OCI-LY3 (cell line): ENCODE data around the gene MIOX.

Experiments
- CTCF ChIP-seq: fragments of 200-600, 300-600 bp; sonication (generic); IDR thresholded peaks from 2 replicates; pipeline ENCODE4 v1.5.1; 2014; ENCODE audit warnings: antibody characterized with exemption, low read length, low read depth
- EZH2phosphoT487 ChIP-seq: fragments of 200-600 bp; shearing (Covaris generic); IDR thresholded peaks from 2 replicates; pipeline ENCODE4 v1.6.1; 2018; ENCODE audit warnings: antibody characterized with exemption, mixed run types, low read depth

- TF ChIP-seq CTCF (no peak), EZH2phosphoT487 (no peak)
Observed at GRCh38 chr22:50445880-50446707, 40.6 kb upstream of the MIOX start.
